Umbilical cord (tissue), 2 donors: ENCODE measurements around the gene HEMK1. TPM values are rescaled to one million over a fixed set of nuclear protein-coding genes. Genes with fewer than 3 reads are reported as not detected.

Experiments used
- DNase-seq: peaks from one replicate; pipeline ENCODE4 v3.0.0-alpha.2; 2015; ENCODE audit warnings: low spot score
- total RNA-seq: library from RNA; depleted of rRNA; stranded (reverse); fragments of >200 nt; gene quantifications from one replicate; pipeline ENCODE4 v1.2.3, GENCODE V29; 2014; ENCODE audit warnings: low replicate concordance; ENCODE audit not compliant: insufficient read depth

Gene HEMK1
- total RNA-seq, 1 donor from 2014 or later: 17.8 TPM

DNA sequence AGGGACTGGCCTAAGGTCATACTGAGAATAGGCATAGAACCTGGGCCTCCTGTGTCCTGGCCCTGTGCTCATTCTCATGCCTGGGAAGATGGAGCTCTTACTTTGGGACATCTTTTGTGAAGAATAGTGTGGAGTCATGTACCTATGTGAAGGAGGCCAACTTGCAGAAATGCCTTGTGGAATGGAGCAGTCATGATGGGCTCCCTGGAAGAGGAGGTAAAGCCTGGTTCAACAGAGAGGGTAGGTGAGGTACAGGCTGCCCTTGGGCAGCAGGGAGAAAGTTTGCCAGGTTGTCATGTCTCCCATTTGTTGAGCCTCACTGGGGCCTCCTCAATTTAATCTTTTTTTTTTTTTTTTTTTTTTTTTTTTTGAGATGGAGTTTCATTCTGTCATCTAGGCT is 65.7 kb downstream of the HEMK1 start:
- DNase-seq: no peak

DNA sequence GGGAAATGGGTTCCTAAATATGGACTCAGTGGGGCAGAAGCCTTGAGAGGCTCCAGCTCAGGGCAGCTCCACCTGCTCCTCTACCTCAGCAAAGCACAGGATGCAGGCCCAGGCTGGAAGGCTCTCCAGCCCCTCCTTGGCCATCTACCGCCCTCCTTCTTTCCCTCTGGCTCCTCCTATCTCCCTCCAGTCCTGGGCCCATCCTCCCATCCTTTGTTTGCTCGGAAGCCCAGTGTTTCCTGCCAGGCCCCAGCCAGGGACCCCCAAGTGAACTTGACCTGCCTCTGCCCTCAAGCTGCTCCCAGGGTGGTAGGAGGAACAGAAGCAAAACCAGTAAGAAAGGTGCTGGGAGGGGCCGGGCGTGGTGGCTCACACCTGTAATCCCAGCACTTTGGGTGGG is 67.7 kb downstream of the HEMK1 start:
- DNase-seq: no peak

DNA sequence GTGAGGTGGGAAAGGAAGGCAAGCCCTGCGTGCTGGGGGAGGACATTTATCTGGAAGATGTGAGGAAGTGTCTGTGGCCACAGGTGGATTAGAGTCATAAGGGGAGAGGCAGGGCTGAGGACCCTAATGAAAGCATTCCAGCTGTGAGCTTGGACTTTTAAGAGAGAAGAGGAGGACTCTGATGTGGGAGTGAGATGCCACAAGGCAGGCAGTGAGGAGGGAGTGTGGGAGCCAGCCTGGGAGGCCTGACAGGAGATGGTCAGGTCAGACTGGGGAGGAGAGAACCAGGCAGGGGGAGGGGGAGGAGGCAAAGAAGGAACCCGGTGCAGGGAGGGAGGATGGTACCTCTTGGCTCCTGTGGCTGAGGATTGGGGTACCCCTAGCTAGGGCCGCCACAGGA is 68.6 kb downstream of the HEMK1 start:
- DNase-seq: no peak

DNA sequence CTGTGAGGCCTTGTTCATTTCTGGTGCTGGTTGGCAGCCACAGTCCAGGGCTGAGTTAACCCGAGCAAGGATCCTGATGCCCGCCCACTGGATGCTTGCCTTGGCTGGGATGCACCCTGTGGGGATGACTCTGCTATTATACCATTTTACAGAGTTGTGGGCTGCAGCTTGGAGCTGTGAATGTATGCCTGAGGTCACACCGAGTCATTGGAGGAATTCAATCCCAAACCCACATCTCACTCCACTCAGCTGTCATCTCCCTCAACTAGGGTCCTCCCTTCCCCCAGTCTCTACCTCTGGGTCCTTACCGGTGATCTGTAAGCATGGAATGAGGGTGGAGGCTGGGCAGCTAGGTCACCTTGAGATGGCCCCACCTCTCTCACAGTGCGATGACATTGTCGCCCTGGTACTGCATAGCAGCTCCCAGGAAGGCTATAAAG is 69.8 kb downstream of the HEMK1 start:
- no peak for DNase-seq

GRCh38 chr3:50642382-50642781 is 73.1 kb downstream of the HEMK1 start:
- no peak for DNase-seq

DNA sequence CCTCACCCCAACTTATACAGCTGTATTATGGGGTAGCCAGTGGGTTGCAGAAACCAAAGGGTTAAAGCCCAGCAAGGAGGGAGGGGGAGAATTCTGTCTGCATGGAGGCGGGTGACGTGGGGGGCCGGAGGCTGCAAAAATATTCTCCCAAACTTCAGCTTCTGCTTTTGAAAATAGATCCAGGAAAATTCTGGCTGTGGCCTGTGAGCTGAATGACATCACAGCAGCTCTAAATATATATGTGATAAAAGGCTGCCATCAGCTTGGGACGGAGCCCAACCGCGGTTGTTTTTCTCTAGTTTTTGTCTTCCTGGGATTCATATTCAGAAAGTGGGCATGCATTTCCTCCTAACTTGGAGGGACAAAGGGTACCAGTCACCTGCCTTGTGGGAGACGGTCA is 75.2 kb downstream of the HEMK1 start:
- DNase-seq: peak; percentile 32

DNA sequence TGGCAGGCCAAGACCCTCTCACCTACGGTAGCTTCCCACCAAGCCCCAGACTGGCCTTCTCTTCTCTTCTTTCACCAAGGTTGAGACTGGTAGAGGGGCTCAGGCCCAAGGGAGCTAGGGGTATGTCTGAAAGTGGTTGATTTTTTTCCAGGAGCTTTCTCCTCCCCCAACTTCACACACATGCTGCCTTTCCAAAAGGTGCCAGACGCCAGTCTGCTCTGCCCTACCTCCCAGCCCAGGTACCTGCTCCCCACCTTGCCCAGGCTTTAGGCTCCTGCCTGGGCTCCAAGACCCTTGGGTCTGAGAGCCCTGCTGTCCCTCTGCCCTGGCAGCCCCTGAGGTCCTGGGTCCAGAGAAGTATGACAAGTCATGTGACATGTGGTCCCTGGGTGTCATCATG is 76.1 kb downstream of the HEMK1 start:
- no peak for DNase-seq

Other genes with a start within 250 kb of the HEMK1 start
- 51.8 TPM for gene HYAL2, start 246.8 kb upstream of the HEMK1 start, total RNA-seq
- gene TUSC2, start 241.3 kb upstream of the HEMK1 start, total RNA-seq: 18.8 TPM
- 25.8 TPM for gene RASSF1, start 228.7 kb upstream of the HEMK1 start, total RNA-seq
- 5.3 TPM for gene ZMYND10, start 223.8 kb upstream of the HEMK1 start, total RNA-seq
- 13.7 TPM for gene NPRL2, start 218.7 kb upstream of the HEMK1 start, total RNA-seq
- gene CYB561D2, start 218.7 kb upstream of the HEMK1 start, total RNA-seq: 15.4 TPM
- 19.7 TPM for gene TMEM115, start 210.0 kb upstream of the HEMK1 start, total RNA-seq
- gene CACNA2D2, start 65.9 kb upstream of the HEMK1 start, total RNA-seq: 0.24 TPM
- 5.3 TPM for gene C3orf18, start 1.8 kb upstream of the HEMK1 start, total RNA-seq
- gene CISH, start 42.3 kb downstream of the HEMK1 start, total RNA-seq: 5.5 TPM
- 24.3 TPM for gene MAPKAPK3, start 47.6 kb downstream of the HEMK1 start, total RNA-seq
- 0.72 TPM for gene DOCK3, start 105.4 kb downstream of the HEMK1 start, total RNA-seq